GM23338 (cell line): ENCODE results near the gene NAE1. TPM values are rescaled to one million over a fixed set of nuclear protein-coding genes. Genes with fewer than 3 reads are reported as not detected.

Source experiments
- ATAC-seq: fragments of 200-7000 bp; cut with Tn5 transposase; 3 replicates; pipeline ENCODE4 v1.9.1; 2020
- DNase-seq: peaks from one replicate; pipeline ENCODE4 v3.0.0-alpha.2; 2015; ENCODE audit warnings: low spot score
- H2AFZ ChIP-seq: fragments of 200-600 bp; sonication (generic); 2 replicates; pipeline ENCODE4 v1.8.0; 2016; ENCODE audit warnings: antibody characterized with exemption, mild to moderate bottlenecking, moderate library complexity
- H3F3A ChIP-seq: fragments of 200-600 bp; sonication (generic); replicated peaks from 2 replicates; pipeline ENCODE4 v1.8.0; 2017; ENCODE audit warnings: antibody characterized with exemption, mixed run types, low read depth
- H3K27ac ChIP-seq: fragments of 200-600 bp; sonication (generic); 2 replicates; pipeline ENCODE4 v1.6.1; 2016; ENCODE audit warnings: low read depth
- H3K27me3 ChIP-seq: fragments of 200-600 bp; sonication (generic); 2 replicates; pipeline ENCODE4 v1.8.0; 2016; ENCODE audit warnings: mild to moderate bottlenecking, mixed run types, moderate library complexity; ENCODE audit not compliant: insufficient read depth
- H3K36me3 ChIP-seq: fragments of 200-600 bp; sonication (generic); 2 replicates; pipeline ENCODE4 v1.8.0; 2016; ENCODE audit warnings: mild to moderate bottlenecking; ENCODE audit not compliant: insufficient read depth
- H3K4me1 ChIP-seq: fragments of 200-600 bp; sonication (generic); 2 replicates; pipeline ENCODE4 v1.8.0; 2016; ENCODE audit warnings: mild to moderate bottlenecking, moderate library complexity; ENCODE audit not compliant: insufficient read depth
- H3K4me2 ChIP-seq: fragments of 200-600 bp; sonication (generic); 2 replicates; pipeline ENCODE4 v1.7.1; 2017; ENCODE audit warnings: mixed run types
- H3K4me3 ChIP-seq: fragments of 200-600 bp; sonication (generic); 2 replicates; pipeline ENCODE4 v1.6.1; 2016; ENCODE audit warnings: mixed run types
- H3K79me2 ChIP-seq: fragments of 200-600 bp; sonication (generic); replicated peaks from 2 replicates; pipeline ENCODE4 v1.8.0; 2017; ENCODE audit warnings: mild to moderate bottlenecking; ENCODE audit not compliant: insufficient read depth
- H3K9me2 ChIP-seq: fragments of 200-600 bp; sonication (generic); 2 replicates; pipeline ENCODE4 v1.8.0; 2017; ENCODE audit not compliant: insufficient read depth
- H4K20me1 ChIP-seq: fragments of 200-600 bp; sonication (generic); replicated peaks from 2 replicates; pipeline ENCODE4 v1.8.0; 2017; ENCODE audit warnings: mild to moderate bottlenecking; ENCODE audit not compliant: insufficient read depth
- H3K27ac Mint-ChIP-seq: 2 replicates; pipeline ENCODE4 v1.8.0; 2020; ENCODE audit warnings: inconsistent platforms, mild to moderate bottlenecking, moderate library complexity, mixed read lengths
- H3K27me3 Mint-ChIP-seq: 3 replicates; pipeline ENCODE4 v1.8.0; 2022; ENCODE audit warnings: low read depth, mild to moderate bottlenecking, moderate library complexity, mixed read lengths, inconsistent platforms; ENCODE audit not compliant: insufficient read depth, poor library complexity
- H3K36me3 Mint-ChIP-seq: 3 replicates; pipeline ENCODE4 v1.8.0; 2021; ENCODE audit warnings: low read depth, mild to moderate bottlenecking, inconsistent platforms, moderate library complexity, mixed read lengths
- H3K4me1 Mint-ChIP-seq: 3 replicates; pipeline ENCODE4 v1.8.0; 2020; ENCODE audit warnings: mild to moderate bottlenecking, inconsistent platforms, mixed read lengths
- H3K4me3 Mint-ChIP-seq: 3 replicates; pipeline ENCODE4 v1.8.0; 2021; ENCODE audit warnings: moderate library complexity, mild to moderate bottlenecking, inconsistent platforms, mixed read lengths
- H3K9me3 Mint-ChIP-seq: 3 replicates; pipeline ENCODE4 v1.8.0; 2020; ENCODE audit warnings: moderate library complexity, mild to moderate bottlenecking, inconsistent platforms, mixed read lengths
- CREB1 ChIP-seq: fragments of 250-450 bp; sonication (Bioruptor Pico); IDR thresholded peaks from 2 replicates; pipeline ENCODE4 v1.5.0; 2020; ENCODE audit warnings: low read depth, mild to moderate bottlenecking, moderate library complexity
- EZH2 ChIP-seq: fragments of 200-600 bp; sonication (generic); IDR thresholded peaks from one replicate; pipeline ENCODE4 v1.8.0; 2017; ENCODE audit warnings: antibody characterized with exemption, mild to moderate bottlenecking, low read depth; ENCODE audit not compliant: unreplicated experiment
- EZH2phosphoT487 ChIP-seq: fragments of 200-600 bp; sonication (generic); IDR thresholded peaks from one replicate; pipeline ENCODE4 v1.8.1; 2018; ENCODE audit warnings: antibody characterized with exemption; ENCODE audit not compliant: unreplicated experiment
- JUNB ChIP-seq: IDR thresholded peaks from one replicate; pipeline ENCODE4 v1.6.1; 2016; ENCODE audit warnings: antibody characterized with exemption; ENCODE audit not compliant: unreplicated experiment
- NANOG ChIP-seq: IDR thresholded peaks from 2 replicates; pipeline ENCODE4 v1.6.1; 2016; ENCODE audit warnings: antibody characterized with exemption, borderline replicate concordance
- POLR2AphosphoS5 ChIP-seq: IDR thresholded peaks from 2 replicates; pipeline ENCODE4 v1.6.1; 2016; ENCODE audit warnings: antibody characterized with exemption, low read depth
- STAT1 ChIP-seq: IDR thresholded peaks from one replicate; pipeline ENCODE4 v1.6.1; 2016; ENCODE audit warnings: antibody characterized with exemption; ENCODE audit not compliant: unreplicated experiment
- ZNF114 ChIP-seq: fragments of 250-450 bp; sonication (Bioruptor Pico); IDR thresholded peaks from 2 replicates; pipeline ENCODE4 v1.5.0; 2020; ENCODE audit warnings: mild to moderate bottlenecking, moderate library complexity
- ZNF331 ChIP-seq: fragments of 250-450 bp; sonication (Bioruptor Pico); IDR thresholded peaks from 2 replicates; pipeline ENCODE4 v1.5.0; 2020; ENCODE audit warnings: low read depth, mild to moderate bottlenecking, moderate library complexity
- polyA plus RNA-seq: library from polyadenylated mRNA; unstranded; fragments of >200 nt; fragmentation: Nextera tagmentation; extraction: Ambion mirVana; gene quantifications from 2 replicates; pipeline ENCODE4 v1.2.1, GENCODE V29; 2016
- total RNA-seq: library from RNA; depleted of rRNA; stranded (reverse); fragments of >200 nt; shearing (Covaris generic); gene quantifications from 2 replicates; pipeline ENCODE4 v1.2.3, GENCODE V29; 2014
- TF ChIP-seq, protein P1 (sequence below): IDR thresholded peaks from 2 replicates; pipeline ENCODE4 v1.6.1; 2016; ENCODE audit warnings: antibody characterized with exemption
- TF ChIP-seq, protein P2 (sequence below): fragments of 250-450 bp; sonication (Bioruptor Pico); IDR thresholded peaks from 2 replicates; pipeline ENCODE4 v1.5.0; 2020; ENCODE audit warnings: mild to moderate bottlenecking, moderate library complexity
- TF ChIP-seq, protein P3 (sequence below): IDR thresholded peaks from one replicate; pipeline ENCODE4 v1.6.1; 2018; ENCODE audit warnings: antibody characterized with exemption; ENCODE audit not compliant: unreplicated experiment
- TF ChIP-seq, protein P4 (sequence below), 2 experiments: fragments of 200-600 bp in 1 of 2; sonication (generic) in 1 of 2; conservative IDR thresholded peaks; 2 replicates each; pipeline versions ENCODE4 v1.5.1 to v1.6.1; 2016 to 2017; ENCODE audit warnings: antibody characterized with exemption in 2 of 2, low read depth in 2 of 2, mild to moderate bottlenecking in 2 of 2, moderate library complexity in 1 of 2

Gene NAE1
- total and polyA plus RNA-seq, 2 experiments from 2014 or later, result 139 to 209 TPM

DNA sequence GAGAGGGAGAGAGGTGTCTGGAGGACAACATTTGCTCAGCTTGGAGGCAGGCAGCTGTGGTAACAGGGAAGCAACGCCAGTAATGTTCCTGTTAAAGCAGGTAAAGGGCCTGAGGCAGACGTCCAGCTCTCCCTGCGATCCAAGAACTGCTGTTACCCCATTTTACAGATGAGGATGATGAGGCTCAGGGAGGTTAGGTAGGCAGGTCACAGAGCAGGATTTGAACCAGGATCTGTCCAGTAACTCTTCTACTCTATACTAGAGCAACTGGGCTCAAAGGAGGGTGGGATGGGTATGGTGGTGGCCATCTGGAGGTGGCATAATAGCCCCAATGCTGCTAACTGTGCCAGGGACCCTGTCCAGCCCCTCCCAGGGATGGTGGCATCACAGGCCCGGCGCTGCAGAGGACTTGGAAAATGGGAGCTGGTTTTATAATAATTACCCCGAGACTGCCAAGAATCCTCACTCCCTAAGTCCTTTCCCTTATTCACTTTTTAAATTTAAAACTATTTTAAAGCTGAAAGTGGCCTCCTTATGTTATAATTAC, 25.5 kb upstream of the NAE1 start:
- Histone ChIP-seq H4K20me1 (no peaks in the 10 kb centered on the region), H3K36me3 (no peaks in the 10 kb centered on the region), H3K4me3 (no peak overlapping the region), H3K27ac (no peak overlapping the region), H3K79me2 (no peaks in the 10 kb centered on the region), H3K4me1 (no peaks in the 10 kb centered on the region), H2AFZ (no peak overlapping the region), H3K27me3 (no peaks in the 10 kb centered on the region), H3K9me2 (no peaks in the 10 kb centered on the region), H3F3A (no peaks in the 10 kb centered on the region), H3K4me2 (no peak overlapping the region)
- Mint-ChIP-seq H3K9me3 (no peaks in the 10 kb centered on the region), H3K36me3 (no peaks in the 10 kb centered on the region), H3K27ac (no peak overlapping the region), H3K27me3 (peaks cover 2% of the 10 kb centered on the region), H3K4me3 (no peak overlapping the region), H3K4me1 (no peaks in the 10 kb centered on the region)
- TF ChIP-seq, protein P1, sequence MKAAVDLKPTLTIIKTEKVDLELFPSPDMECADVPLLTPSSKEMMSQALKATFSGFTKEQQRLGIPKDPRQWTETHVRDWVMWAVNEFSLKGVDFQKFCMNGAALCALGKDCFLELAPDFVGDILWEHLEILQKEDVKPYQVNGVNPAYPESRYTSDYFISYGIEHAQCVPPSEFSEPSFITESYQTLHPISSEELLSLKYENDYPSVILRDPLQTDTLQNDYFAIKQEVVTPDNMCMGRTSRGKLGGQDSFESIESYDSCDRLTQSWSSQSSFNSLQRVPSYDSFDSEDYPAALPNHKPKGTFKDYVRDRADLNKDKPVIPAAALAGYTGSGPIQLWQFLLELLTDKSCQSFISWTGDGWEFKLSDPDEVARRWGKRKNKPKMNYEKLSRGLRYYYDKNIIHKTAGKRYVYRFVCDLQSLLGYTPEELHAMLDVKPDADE, result no peak
- TF ChIP-seq JUNB, result no peak
- no peak for TF ChIP-seq EZH2phosphoT487
- TF ChIP-seq POLR2AphosphoS5, result no peak
- TF ChIP-seq, protein P2, sequence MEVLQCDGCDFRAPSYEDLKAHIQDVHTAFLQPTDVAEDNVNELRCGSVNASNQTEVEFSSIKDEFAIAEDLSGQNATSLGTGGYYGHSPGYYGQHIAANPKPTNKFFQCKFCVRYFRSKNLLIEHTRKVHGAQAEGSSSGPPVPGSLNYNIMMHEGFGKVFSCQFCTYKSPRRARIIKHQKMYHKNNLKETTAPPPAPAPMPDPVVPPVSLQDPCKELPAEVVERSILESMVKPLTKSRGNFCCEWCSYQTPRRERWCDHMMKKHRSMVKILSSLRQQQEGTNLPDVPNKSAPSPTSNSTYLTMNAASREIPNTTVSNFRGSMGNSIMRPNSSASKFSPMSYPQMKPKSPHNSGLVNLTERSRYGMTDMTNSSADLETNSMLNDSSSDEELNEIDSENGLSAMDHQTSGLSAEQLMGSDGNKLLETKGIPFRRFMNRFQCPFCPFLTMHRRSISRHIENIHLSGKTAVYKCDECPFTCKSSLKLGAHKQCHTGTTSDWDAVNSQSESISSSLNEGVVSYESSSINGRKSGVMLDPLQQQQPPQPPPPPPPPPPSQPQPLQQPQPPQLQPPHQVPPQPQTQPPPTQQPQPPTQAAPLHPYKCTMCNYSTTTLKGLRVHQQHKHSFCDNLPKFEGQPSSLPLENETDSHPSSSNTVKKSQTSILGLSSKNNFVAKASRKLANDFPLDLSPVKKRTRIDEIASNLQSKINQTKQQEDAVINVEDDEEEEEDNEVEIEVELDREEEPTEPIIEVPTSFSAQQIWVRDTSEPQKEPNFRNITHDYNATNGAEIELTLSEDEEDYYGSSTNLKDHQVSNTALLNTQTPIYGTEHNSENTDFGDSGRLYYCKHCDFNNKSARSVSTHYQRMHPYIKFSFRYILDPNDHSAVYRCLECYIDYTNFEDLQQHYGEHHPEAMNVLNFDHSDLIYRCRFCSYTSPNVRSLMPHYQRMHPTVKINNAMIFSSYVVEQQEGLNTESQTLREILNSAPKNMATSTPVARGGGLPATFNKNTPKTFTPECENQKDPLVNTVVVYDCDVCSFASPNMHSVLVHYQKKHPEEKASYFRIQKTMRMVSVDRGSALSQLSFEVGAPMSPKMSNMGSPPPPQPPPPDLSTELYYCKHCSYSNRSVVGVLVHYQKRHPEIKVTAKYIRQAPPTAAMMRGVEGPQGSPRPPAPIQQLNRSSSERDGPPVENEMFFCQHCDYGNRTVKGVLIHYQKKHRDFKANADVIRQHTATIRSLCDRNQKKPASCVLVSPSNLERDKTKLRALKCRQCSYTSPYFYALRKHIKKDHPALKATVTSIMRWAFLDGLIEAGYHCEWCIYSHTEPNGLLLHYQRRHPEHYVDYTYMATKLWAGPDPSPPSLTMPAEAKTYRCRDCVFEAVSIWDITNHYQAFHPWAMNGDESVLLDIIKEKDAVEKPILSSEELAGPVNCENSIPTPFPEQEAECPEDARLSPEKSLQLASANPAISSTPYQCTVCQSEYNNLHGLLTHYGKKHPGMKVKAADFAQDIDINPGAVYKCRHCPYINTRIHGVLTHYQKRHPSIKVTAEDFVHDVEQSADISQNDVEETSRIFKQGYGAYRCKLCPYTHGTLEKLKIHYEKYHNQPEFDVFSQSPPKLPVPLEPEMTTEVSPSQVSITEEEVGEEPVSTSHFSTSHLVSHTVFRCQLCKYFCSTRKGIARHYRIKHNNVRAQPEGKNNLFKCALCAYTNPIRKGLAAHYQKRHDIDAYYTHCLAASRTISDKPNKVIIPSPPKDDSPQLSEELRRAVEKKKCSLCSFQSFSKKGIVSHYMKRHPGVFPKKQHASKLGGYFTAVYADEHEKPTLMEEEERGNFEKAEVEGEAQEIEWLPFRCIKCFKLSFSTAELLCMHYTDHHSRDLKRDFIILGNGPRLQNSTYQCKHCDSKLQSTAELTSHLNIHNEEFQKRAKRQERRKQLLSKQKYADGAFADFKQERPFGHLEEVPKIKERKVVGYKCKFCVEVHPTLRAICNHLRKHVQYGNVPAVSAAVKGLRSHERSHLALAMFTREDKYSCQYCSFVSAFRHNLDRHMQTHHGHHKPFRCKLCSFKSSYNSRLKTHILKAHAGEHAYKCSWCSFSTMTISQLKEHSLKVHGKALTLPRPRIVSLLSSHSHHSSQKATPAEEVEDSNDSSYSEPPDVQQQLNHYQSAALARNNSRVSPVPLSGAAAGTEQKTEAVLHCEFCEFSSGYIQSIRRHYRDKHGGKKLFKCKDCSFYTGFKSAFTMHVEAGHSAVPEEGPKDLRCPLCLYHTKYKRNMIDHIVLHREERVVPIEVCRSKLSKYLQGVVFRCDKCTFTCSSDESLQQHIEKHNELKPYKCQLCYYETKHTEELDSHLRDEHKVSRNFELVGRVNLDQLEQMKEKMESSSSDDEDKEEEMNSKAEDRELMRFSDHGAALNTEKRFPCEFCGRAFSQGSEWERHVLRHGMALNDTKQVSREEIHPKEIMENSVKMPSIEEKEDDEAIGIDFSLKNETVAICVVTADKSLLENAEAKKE (CRISPR knock-in tag), result no peak
- no peak for TF ChIP-seq STAT1
- TF ChIP-seq ZNF114 (CRISPR knock-in tag), result no peak
- TF ChIP-seq, protein P3, sequence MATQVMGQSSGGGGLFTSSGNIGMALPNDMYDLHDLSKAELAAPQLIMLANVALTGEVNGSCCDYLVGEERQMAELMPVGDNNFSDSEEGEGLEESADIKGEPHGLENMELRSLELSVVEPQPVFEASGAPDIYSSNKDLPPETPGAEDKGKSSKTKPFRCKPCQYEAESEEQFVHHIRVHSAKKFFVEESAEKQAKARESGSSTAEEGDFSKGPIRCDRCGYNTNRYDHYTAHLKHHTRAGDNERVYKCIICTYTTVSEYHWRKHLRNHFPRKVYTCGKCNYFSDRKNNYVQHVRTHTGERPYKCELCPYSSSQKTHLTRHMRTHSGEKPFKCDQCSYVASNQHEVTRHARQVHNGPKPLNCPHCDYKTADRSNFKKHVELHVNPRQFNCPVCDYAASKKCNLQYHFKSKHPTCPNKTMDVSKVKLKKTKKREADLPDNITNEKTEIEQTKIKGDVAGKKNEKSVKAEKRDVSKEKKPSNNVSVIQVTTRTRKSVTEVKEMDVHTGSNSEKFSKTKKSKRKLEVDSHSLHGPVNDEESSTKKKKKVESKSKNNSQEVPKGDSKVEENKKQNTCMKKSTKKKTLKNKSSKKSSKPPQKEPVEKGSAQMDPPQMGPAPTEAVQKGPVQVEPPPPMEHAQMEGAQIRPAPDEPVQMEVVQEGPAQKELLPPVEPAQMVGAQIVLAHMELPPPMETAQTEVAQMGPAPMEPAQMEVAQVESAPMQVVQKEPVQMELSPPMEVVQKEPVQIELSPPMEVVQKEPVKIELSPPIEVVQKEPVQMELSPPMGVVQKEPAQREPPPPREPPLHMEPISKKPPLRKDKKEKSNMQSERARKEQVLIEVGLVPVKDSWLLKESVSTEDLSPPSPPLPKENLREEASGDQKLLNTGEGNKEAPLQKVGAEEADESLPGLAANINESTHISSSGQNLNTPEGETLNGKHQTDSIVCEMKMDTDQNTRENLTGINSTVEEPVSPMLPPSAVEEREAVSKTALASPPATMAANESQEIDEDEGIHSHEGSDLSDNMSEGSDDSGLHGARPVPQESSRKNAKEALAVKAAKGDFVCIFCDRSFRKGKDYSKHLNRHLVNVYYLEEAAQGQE, result no peak
- no peak for TF ChIP-seq CREB1 (CRISPR knock-in tag)
- TF ChIP-seq ZNF331 (CRISPR knock-in tag), result no peak
- TF ChIP-seq, protein P4, sequence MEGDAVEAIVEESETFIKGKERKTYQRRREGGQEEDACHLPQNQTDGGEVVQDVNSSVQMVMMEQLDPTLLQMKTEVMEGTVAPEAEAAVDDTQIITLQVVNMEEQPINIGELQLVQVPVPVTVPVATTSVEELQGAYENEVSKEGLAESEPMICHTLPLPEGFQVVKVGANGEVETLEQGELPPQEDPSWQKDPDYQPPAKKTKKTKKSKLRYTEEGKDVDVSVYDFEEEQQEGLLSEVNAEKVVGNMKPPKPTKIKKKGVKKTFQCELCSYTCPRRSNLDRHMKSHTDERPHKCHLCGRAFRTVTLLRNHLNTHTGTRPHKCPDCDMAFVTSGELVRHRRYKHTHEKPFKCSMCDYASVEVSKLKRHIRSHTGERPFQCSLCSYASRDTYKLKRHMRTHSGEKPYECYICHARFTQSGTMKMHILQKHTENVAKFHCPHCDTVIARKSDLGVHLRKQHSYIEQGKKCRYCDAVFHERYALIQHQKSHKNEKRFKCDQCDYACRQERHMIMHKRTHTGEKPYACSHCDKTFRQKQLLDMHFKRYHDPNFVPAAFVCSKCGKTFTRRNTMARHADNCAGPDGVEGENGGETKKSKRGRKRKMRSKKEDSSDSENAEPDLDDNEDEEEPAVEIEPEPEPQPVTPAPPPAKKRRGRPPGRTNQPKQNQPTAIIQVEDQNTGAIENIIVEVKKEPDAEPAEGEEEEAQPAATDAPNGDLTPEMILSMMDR (conservative IDR thresholded peaks at IDR 0.05; ENCODE audit: low read depth in 2 of 2), result no peak
- TF ChIP-seq NANOG, result no peak
- TF ChIP-seq EZH2, result no peak
- no peak for ATAC-seq
- DNase-seq, result no peak
